Measurements from ENCODE around the gene SPON2.

SPON2 gene

DNA sequence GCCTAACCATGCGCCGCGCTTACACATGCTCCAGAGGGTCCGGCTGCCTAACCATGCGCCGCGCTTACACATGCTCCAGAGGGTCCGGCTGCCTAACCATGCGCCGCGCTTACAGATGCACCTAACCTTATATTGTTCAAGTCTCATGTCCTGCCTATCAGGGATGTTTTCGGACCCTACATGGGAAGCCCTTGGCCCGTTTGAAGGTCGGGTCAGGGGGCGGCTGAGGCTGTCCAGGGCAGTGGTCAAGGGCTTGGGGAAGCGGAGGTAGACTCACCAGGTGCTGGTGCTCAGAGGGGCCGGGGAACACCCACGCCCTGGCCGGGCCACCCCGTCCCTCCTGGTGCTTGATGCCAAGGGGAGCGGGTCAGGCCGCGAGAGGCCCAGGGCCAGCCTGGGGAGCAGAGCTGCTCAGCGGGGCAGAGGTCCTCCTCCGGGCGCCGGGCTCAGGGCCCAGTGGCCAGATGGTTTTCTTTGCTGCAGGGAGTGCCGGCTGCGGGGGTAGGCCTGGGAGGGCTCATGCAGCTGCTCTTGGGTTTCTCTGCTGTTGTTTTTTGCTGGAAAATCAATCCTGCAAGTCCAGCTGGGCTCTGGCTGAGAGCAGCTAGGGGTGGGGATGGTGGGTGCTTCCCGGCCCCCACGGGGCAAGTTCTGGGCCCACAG is 35.4 kb upstream of the SPON2 start:
- no peak overlapping the region for H3K9ac ChIP-seq (ENCODE audit: insufficient read length, low read depth)
- no peak for DNase-seq (ENCODE audit: low read depth, low spot score)

GRCh38 chr4:1207157-1207470 is 34.7 kb upstream of the SPON2 start:
- Histone ChIP-seq H3K4me1 (ENCODE audit: insufficient read depth, insufficient read length) (peaks cover 24% of the 10 kb centered on the region), H3K4me3 (ENCODE audit: insufficient read length, low read depth) (no peak overlapping the region), H3K9ac (ENCODE audit: insufficient read length, low read depth) (no peak overlapping the region), H3K9me3 (ENCODE audit: insufficient read depth, low read length) (no peaks in the 10 kb centered on the region), H3K27me3 (ENCODE audit: insufficient read depth, insufficient read length) (no peaks in the 10 kb centered on the region), H3K36me3 (ENCODE audit: insufficient read depth, insufficient read length, low read length) (peaks cover 28% of the 10 kb centered on the region)
- DNase-seq (ENCODE audit: low read depth, low spot score): no peak
- TF ChIP-seq ZNF274 (IDR thresholded peaks at IDR 0.05; ENCODE audit: low read depth, low read length) (no peak), SUZ12 (IDR thresholded peaks at IDR 0.05; ENCODE audit: extremely low read depth, insufficient read depth, insufficient read length) (no peak), YY1 (IDR thresholded peaks at IDR 0.05; ENCODE audit: insufficient read depth, insufficient read length) (no peak)

More for the DNA sequence above, 35.4 kb upstream of the SPON2 start:
- Histone ChIP-seq H3K27me3 (ENCODE audit: insufficient read depth, insufficient read length) (no peaks in the 10 kb centered on the region), H3K9me3 (ENCODE audit: insufficient read depth, low read length) (no peaks in the 10 kb centered on the region), H3K36me3 (ENCODE audit: insufficient read depth, insufficient read length, low read length) (peaks cover 34% of the 10 kb centered on the region), H3K4me1 (ENCODE audit: insufficient read depth, insufficient read length) (peaks cover 24% of the 10 kb centered on the region), H3K4me3 (ENCODE audit: insufficient read length, low read depth) (no peak overlapping the region)
- no peak for TF ChIP-seq ZNF274 (IDR thresholded peaks at IDR 0.05; ENCODE audit: low read depth, low read length)
- no peak for TF ChIP-seq SUZ12 (IDR thresholded peaks at IDR 0.05; ENCODE audit: extremely low read depth, insufficient read depth, insufficient read length)
- TF ChIP-seq YY1 (IDR thresholded peaks at IDR 0.05; ENCODE audit: insufficient read depth, insufficient read length): no peak

GRCh38 chr4:1206299-1207156 is 34.1 kb upstream of the SPON2 start:
- Histone ChIP-seq H3K4me3 (ENCODE audit: insufficient read length, low read depth) (no peak overlapping the region), H3K9me3 (ENCODE audit: insufficient read depth, low read length) (no peaks in the 10 kb centered on the region), H3K4me1 (ENCODE audit: insufficient read depth, insufficient read length) (peaks cover 24% of the 10 kb centered on the region), H3K9ac (ENCODE audit: insufficient read length, low read depth) (peak overlapping the region; percentile 42), H3K27me3 (ENCODE audit: insufficient read depth, insufficient read length) (no peaks in the 10 kb centered on the region), H3K36me3 (ENCODE audit: insufficient read depth, insufficient read length, low read length) (peaks cover 22% of the 10 kb centered on the region)
- TF ChIP-seq SUZ12 (IDR thresholded peaks at IDR 0.05; ENCODE audit: extremely low read depth, insufficient read depth, insufficient read length) (no peak), ZNF274 (IDR thresholded peaks at IDR 0.05; ENCODE audit: low read depth, low read length) (no peak), YY1 (IDR thresholded peaks at IDR 0.05; ENCODE audit: insufficient read depth, insufficient read length) (no peak)
- DNase-seq (ENCODE audit: low read depth, low spot score): no peak

- DNase-seq (ENCODE audit: low read depth, low spot score): no peak
Measured at GRCh38 chr4:1205586-1206298, 33.4 kb upstream of the SPON2 start.

DNA sequence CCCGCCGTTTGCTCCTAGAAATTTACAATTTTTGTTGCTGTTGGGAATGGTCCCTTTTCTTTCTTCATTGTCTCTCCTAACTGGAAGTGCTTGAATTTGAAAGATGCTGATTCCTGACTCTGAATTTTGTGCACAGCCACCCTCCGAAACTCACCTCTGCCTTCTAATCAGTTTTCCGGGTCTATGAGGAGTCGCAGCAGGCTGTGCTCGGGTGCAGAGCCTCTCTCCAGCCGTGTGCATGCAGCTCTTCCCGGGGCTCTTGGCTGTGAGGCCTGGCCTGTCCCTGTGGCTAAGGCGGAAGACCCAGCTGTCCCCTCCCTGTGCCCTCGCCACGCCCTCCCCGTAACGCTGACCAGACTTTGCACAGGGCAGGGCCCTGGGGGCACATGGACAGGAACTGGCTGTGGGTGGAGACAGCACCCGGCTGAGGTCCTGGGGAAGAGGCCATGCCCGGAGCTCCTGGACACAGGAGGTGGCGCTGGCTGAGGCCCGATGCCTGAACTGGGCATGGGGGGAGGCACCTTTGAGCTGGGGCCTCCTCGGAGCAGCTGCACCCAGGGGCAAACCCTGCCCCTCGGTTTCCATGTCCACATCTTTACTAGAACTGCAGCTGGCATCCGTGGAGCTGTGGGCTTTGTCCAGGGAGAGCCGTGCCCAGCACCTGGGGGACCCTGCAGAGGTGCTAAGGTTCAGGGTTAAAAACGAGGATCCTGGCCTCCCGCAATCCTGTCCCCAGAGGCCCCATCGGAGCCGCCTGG is 32.6 kb upstream of the SPON2 start:
- no peak overlapping the region for H3K4me3 ChIP-seq (ENCODE audit: insufficient read length, low read depth)
- H3K36me3 ChIP-seq (ENCODE audit: insufficient read depth, insufficient read length, low read length): peaks cover 8% of the 10 kb centered on the region
- no peak for DNase-seq (ENCODE audit: low read depth, low spot score)
- H3K9ac ChIP-seq (ENCODE audit: insufficient read length, low read depth): no peak overlapping the region
- no peaks in the 10 kb centered on the region for H3K9me3 ChIP-seq (ENCODE audit: insufficient read depth, low read length)
- no peaks in the 10 kb centered on the region for H3K27me3 ChIP-seq (ENCODE audit: insufficient read depth, insufficient read length)
- peaks cover 29% of the 10 kb centered on the region for H3K4me1 ChIP-seq (ENCODE audit: insufficient read depth, insufficient read length)
- TF ChIP-seq SUZ12 (IDR thresholded peaks at IDR 0.05; ENCODE audit: extremely low read depth, insufficient read depth, insufficient read length) (no peak), YY1 (IDR thresholded peaks at IDR 0.05; ENCODE audit: insufficient read depth, insufficient read length) (no peak), ZNF274 (IDR thresholded peaks at IDR 0.05; ENCODE audit: low read depth, low read length) (no peak)

More at GRCh38 chr4:1205586-1206298, 33.4 kb upstream of the SPON2 start:
- Histone ChIP-seq H3K9me3 (ENCODE audit: insufficient read depth, low read length) (no peaks in the 10 kb centered on the region), H3K4me3 (ENCODE audit: insufficient read length, low read depth) (no peak overlapping the region), H3K36me3 (ENCODE audit: insufficient read depth, insufficient read length, low read length) (peaks cover 14% of the 10 kb centered on the region), H3K4me1 (ENCODE audit: insufficient read depth, insufficient read length) (peaks cover 30% of the 10 kb centered on the region), H3K27me3 (ENCODE audit: insufficient read depth, insufficient read length) (no peaks in the 10 kb centered on the region), H3K9ac (ENCODE audit: insufficient read length, low read depth) (peak overlapping the region; percentile 42)
- TF ChIP-seq YY1 (IDR thresholded peaks at IDR 0.05; ENCODE audit: insufficient read depth, insufficient read length) (no peak), ZNF274 (IDR thresholded peaks at IDR 0.05; ENCODE audit: low read depth, low read length) (no peak), SUZ12 (IDR thresholded peaks at IDR 0.05; ENCODE audit: extremely low read depth, insufficient read depth, insufficient read length) (no peak)

DNA sequence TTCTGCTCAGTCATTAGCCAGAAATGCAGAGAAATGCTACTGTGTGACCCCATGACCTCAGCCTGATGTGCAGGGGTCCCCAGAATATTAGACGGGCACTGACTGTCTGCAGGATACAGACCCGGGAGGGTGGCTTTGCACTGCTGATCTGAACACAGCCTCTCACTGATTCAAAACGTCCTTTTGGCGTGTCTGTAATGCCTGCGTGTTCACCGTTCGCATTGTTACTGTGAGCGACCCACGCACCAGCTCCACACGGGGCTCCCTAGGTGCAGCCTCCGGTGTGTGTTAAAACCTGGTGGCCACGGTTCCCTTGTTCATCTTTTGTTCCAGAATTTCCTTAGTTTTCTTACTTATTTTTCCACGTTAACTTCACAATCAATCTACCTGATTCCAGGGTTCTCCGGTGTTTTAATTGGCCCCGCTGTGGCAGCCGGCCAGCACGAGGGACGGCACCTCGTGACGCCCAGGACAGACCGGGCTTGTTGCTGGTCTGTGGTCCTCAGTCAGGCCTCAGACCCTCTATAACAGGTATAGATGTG is 32.0 kb upstream of the SPON2 start:
- no peak for DNase-seq (ENCODE audit: low read depth, low spot score)
- peaks cover 23% of the 10 kb centered on the region for H3K4me1 ChIP-seq (ENCODE audit: insufficient read depth, insufficient read length)
- no peak overlapping the region for H3K4me3 ChIP-seq (ENCODE audit: insufficient read length, low read depth)
- H3K9me3 ChIP-seq (ENCODE audit: insufficient read depth, low read length): no peaks in the 10 kb centered on the region
- TF ChIP-seq SUZ12 (IDR thresholded peaks at IDR 0.05; ENCODE audit: extremely low read depth, insufficient read depth, insufficient read length): no peak
- TF ChIP-seq ZNF274 (IDR thresholded peaks at IDR 0.05; ENCODE audit: low read depth, low read length): no peak
- TF ChIP-seq YY1 (IDR thresholded peaks at IDR 0.05; ENCODE audit: insufficient read depth, insufficient read length): no peak
- H3K36me3 ChIP-seq (ENCODE audit: insufficient read depth, insufficient read length, low read length): peaks cover 7% of the 10 kb centered on the region
- H3K9ac ChIP-seq (ENCODE audit: insufficient read length, low read depth): no peak overlapping the region
- H3K27me3 ChIP-seq (ENCODE audit: insufficient read depth, insufficient read length): no peaks in the 10 kb centered on the region
